H1 (cell line): ENCODE results near the gene CISTR. TPM values are rescaled to one million over a fixed set of nuclear protein-coding genes. Genes with fewer than 3 reads are reported as not detected.
A peak's percentile ranks its signal among the peaks of the same experiment; 100 is the strongest.

ENCODE experiments used
- CTCF ChIA-PET: fragments of 300-600 bp; sonication (Branson Sonifier 250); formaldehyde crosslinking; loops from one replicate; lab custom pipeline; 2021; ENCODE audit not compliant: partially characterized antibody; lab: Charles Lee
- POLR2A ChIA-PET: fragments of 300-600 bp; sonication (Branson Sonifier 250); formaldehyde crosslinking; loops from one replicate; lab custom pipeline; 2021; ENCODE audit warnings: inconsistent platforms; ENCODE audit not compliant: partially characterized antibody; lab: Charles Lee
- DNase-seq, 2 experiments: peaks; one replicate each; pipeline versions ENCODE4 v3.0.0 to v3.0.0-alpha.2; 2010 to 2022; ENCODE audit warnings: low spot score in 2 of 2, low read depth in 1 of 2, mixed read lengths in 1 of 2
- FAIRE-seq: peaks from 2 replicates; lab custom pipeline; 2011; peaks lifted over from hg19 to GRCh38; lab: Jason Lieb, UNC
- H2AFZ ChIP-seq: 2 replicates; pipeline ENCODE4 v1.8.1; 2012; ENCODE audit warnings: low read length, inconsistent platforms
- H2AK5ac ChIP-seq: 2 replicates; pipeline ENCODE4 v1.6.1; 2013; ENCODE audit warnings: low read depth, low read length
- H2BK120ac ChIP-seq: replicated peaks from 2 replicates; pipeline ENCODE3; 2013; ENCODE audit warnings: low read depth, low read length, inconsistent platforms
- H2BK12ac ChIP-seq: 2 replicates; pipeline ENCODE4 v1.6.1; 2013; ENCODE audit warnings: low read depth, low read length
- H2BK15ac ChIP-seq: 2 replicates; pipeline ENCODE4 v1.6.1; 2013; ENCODE audit warnings: low read length
- H2BK20ac ChIP-seq: 2 replicates; pipeline ENCODE4 v1.6.1; 2013; ENCODE audit warnings: low read length
- H2BK5ac ChIP-seq: 2 replicates; pipeline ENCODE4 v1.6.1; 2013; ENCODE audit warnings: low read depth, low read length
- H3K14ac ChIP-seq: 2 replicates; pipeline ENCODE4 v1.6.1; 2013; ENCODE audit warnings: inconsistent platforms; ENCODE audit not compliant: insufficient read length
- H3K18ac ChIP-seq: 2 replicates; pipeline ENCODE4 v1.6.1; 2013; ENCODE audit warnings: low read length; ENCODE audit errors: extremely low read depth
- H3K23ac ChIP-seq: 2 replicates; pipeline ENCODE4 v1.6.1; 2013; ENCODE audit warnings: inconsistent platforms; ENCODE audit not compliant: insufficient read length
- H3K23me2 ChIP-seq: 2 replicates; pipeline ENCODE4 v1.6.1; 2013; ENCODE audit warnings: low read depth, low read length
- H3K27ac ChIP-seq: 2 replicates; pipeline ENCODE4 v1.6.1; 2011; ENCODE audit warnings: low read depth, low read length, inconsistent platforms
- H3K27me3 ChIP-seq, 4 experiments: replicated peaks in 1 of 4; 1 replicate in 1 of 4; 2 replicates in 3 of 4; pipeline versions ENCODE4 v1.6.1 to v1.8.1; 2011 to 2013; ENCODE audit warnings: low read length in 3 of 4, mild to moderate bottlenecking in 3 of 4, inconsistent platforms in 2 of 4, mixed read lengths in 2 of 4, moderate library complexity in 1 of 4; ENCODE audit not compliant: control insufficient read depth in 3 of 4, insufficient read depth in 3 of 4; ENCODE audit errors: extremely low read depth in 1 of 4
- H3K36me3 ChIP-seq, 4 experiments: 2 replicates each; pipeline versions ENCODE4 v1.6.1 to v1.8.1; 2011 to 2013; ENCODE audit warnings: mild to moderate bottlenecking in 4 of 4, low read length in 3 of 4, moderate library complexity in 2 of 4, control low read depth in 1 of 4, inconsistent platforms in 1 of 4; ENCODE audit not compliant: insufficient read depth in 4 of 4, control insufficient read depth in 2 of 4
- H3K4ac ChIP-seq: replicated peaks from 2 replicates; pipeline ENCODE3; 2013; ENCODE audit warnings: low read length, low read depth, mixed read lengths, inconsistent platforms; ENCODE audit not compliant: insufficient read length
- H3K4me1 ChIP-seq, 4 experiments: replicated peaks in 1 of 4; 1 replicate in 1 of 4; 2 replicates in 3 of 4; pipeline versions ENCODE4 v1.6.1 to v1.8.1; 2011 to 2013; ENCODE audit warnings: low read length in 3 of 4, inconsistent platforms in 2 of 4, mixed read lengths in 1 of 4; ENCODE audit not compliant: insufficient read depth in 4 of 4, control insufficient read depth in 3 of 4
- H3K4me2 ChIP-seq, 2 experiments: 2 replicates each; pipeline versions ENCODE4 v1.6.1 to v1.8.1; 2011 to 2013; ENCODE audit warnings: low read depth in 2 of 2, low read length in 2 of 2, control low read depth in 1 of 2, inconsistent platforms in 1 of 2, mild to moderate bottlenecking in 1 of 2; ENCODE audit not compliant: insufficient read depth in 1 of 2
- H3K4me3 ChIP-seq, 4 experiments: fragments of 200-600, 300-600 bp in 1 of 4; sonication (generic), shearing (Covaris generic), sonication (Bioruptor Twin) in 1 of 4; 2 replicates each; pipeline versions ENCODE4 v1.5.1 to v1.8.1; 2011 to 2016; ENCODE audit warnings: low read length in 4 of 4, low read depth in 3 of 4, control low read depth in 2 of 4, inconsistent platforms in 2 of 4, mild to moderate bottlenecking in 2 of 4, mixed read lengths in 1 of 4, moderate library complexity in 1 of 4; ENCODE audit not compliant: insufficient read depth in 2 of 4; ENCODE audit errors: extremely low read depth in 1 of 4
- H3K56ac ChIP-seq: replicated peaks from 2 replicates; pipeline ENCODE3; 2013; ENCODE audit warnings: low read depth, mild to moderate bottlenecking, mixed read lengths, low read length, inconsistent platforms; ENCODE audit not compliant: insufficient read length
- H3K79me1 ChIP-seq: 2 replicates; pipeline ENCODE4 v1.6.1; 2013; ENCODE audit warnings: low read depth, low read length, control low read depth
- H3K79me2 ChIP-seq, 2 experiments: 2 replicates each; pipeline versions ENCODE4 v1.6.1 to v1.8.1; 2012 to 2013; ENCODE audit warnings: low read length in 2 of 2, mild to moderate bottlenecking in 2 of 2, inconsistent platforms in 1 of 2; ENCODE audit not compliant: insufficient read depth in 2 of 2, control insufficient read depth in 1 of 2
- H3K9ac ChIP-seq, 4 experiments: replicated peaks in 1 of 4; 1 replicate in 1 of 4; 2 replicates in 3 of 4; pipeline versions ENCODE4 v1.6.1 to v1.8.1; 2011 to 2013; ENCODE audit warnings: low read depth in 3 of 4, low read length in 3 of 4, control low read depth in 2 of 4, mild to moderate bottlenecking in 2 of 4, moderate library complexity in 2 of 4, inconsistent platforms in 1 of 4; ENCODE audit errors: extremely low read depth in 1 of 4
- H3K9me3 ChIP-seq, 2 experiments: 2 replicates each; pipeline versions ENCODE4 v1.6.1 to v1.8.1; 2012 to 2013; ENCODE audit warnings: mild to moderate bottlenecking in 2 of 2, moderate library complexity in 2 of 2, control low read depth in 1 of 2, inconsistent platforms in 1 of 2, low read depth in 1 of 2, low read length in 1 of 2, mixed read lengths in 1 of 2; ENCODE audit not compliant: insufficient read depth in 2 of 2
- H4K20me1 ChIP-seq, 2 experiments: replicated peaks in 1 of 2; 2 replicates each; pipeline versions ENCODE3 to v1.8.1; 2011 to 2013; ENCODE audit warnings: inconsistent platforms in 2 of 2, low read length in 2 of 2, mild to moderate bottlenecking in 1 of 2; ENCODE audit not compliant: insufficient read depth in 2 of 2, control insufficient read depth in 1 of 2
- H4K5ac ChIP-seq: 2 replicates; pipeline ENCODE4 v1.6.1; 2013; ENCODE audit warnings: low read length, low read depth, mixed read lengths, inconsistent platforms; ENCODE audit not compliant: insufficient read length
- H4K8ac ChIP-seq: 2 replicates; pipeline ENCODE4 v1.8.0; 2013; ENCODE audit warnings: mild to moderate bottlenecking, moderate library complexity, low read length, inconsistent platforms; ENCODE audit not compliant: insufficient read depth; ENCODE audit errors: extremely low read depth
- H4K91ac ChIP-seq: replicated peaks from 2 replicates; pipeline ENCODE3; 2013; ENCODE audit warnings: low read length, mixed read lengths, inconsistent platforms; ENCODE audit not compliant: insufficient read length
- BCL11A ChIP-seq, 2 experiments: IDR thresholded peaks; one replicate each; pipeline ENCODE4 v1.6.1; 2011; ENCODE audit warnings: low read depth in 2 of 2, low read length in 2 of 2, mild to moderate bottlenecking in 2 of 2
- CHD1 ChIP-seq: IDR thresholded peaks from 2 replicates; pipeline ENCODE4 v1.6.1; 2012; ENCODE audit warnings: low read depth, low read length, improper control_type of control experiment
- EGR1 ChIP-seq: IDR thresholded peaks from 2 replicates; pipeline ENCODE4 v1.6.1; 2011; ENCODE audit warnings: low read depth, low read length, borderline replicate concordance
- EZH2 ChIP-seq: fragments of 200-600 bp; sonication (generic); IDR thresholded peaks from 2 replicates; pipeline ENCODE4 v1.7.1; 2012; ENCODE audit warnings: low read depth, mild to moderate bottlenecking, moderate library complexity, low read length, inconsistent platforms; ENCODE audit not compliant: severe bottlenecking
- KDM5A ChIP-seq: fragments of 200-600 bp; IDR thresholded peaks from 2 replicates; pipeline ENCODE4 v1.7.1; 2012; ENCODE audit warnings: mild to moderate bottlenecking, low read length, inconsistent platforms, mixed read lengths
- SAP30 ChIP-seq: fragments of 300-600 bp; sonication (generic); IDR thresholded peaks from 2 replicates; pipeline ENCODE4 v1.7.1; 2012; ENCODE audit warnings: low read length, moderate library complexity, mild to moderate bottlenecking, inconsistent platforms; ENCODE audit not compliant: insufficient read depth, insufficient replicate concordance
- WGBS, 2 experiments: shearing (Covaris generic) in 1 of 2; methylation state at CpG; one replicate each; pipeline versions ENCODE4 v1.1.6 to v1.1.7; 2013 to 2015; ENCODE audit warnings: low lambda C conversion rate in 2 of 2, mixed read lengths in 2 of 2, inconsistent platforms in 1 of 2, low coverage in 1 of 2, missing lambda C conversion rate in 1 of 2; ENCODE audit not compliant: insufficient replicate concordance in 2 of 2, insufficient coverage in 1 of 2, insufficient read length in 1 of 2; ENCODE audit errors: extremely low coverage in 1 of 2, missing lambda C conversion rate in 1 of 2; 5-methylcytosine and 5-hydroxymethylcytosine counted together
- polyA plus RNA-seq, 7 experiments: library from polyadenylated mRNA; depleted of rRNA in 3 of 7; stranded (reverse) in 5 of 7; unstranded in 2 of 7; fragments of >200 nt in 5 of 7; fragments of 200-250 nt in 2 of 7; gene quantifications; 1 replicate in 5 of 7; 2 replicates in 1 of 7; 4 replicates in 1 of 7; pipeline versions ENCODE4 v1.2.1 to v1.2.3, GENCODE V29; 2011 to 2013; ENCODE audit warnings: missing spikeins in 2 of 7, mixed read lengths in 2 of 7
- total RNA-seq: library from RNA; stranded (reverse); fragmentation: NEBNext Ultra II Directional; extraction: Animal tissue kit (Norgen Biotek cat#: 25700); gene quantifications from 2 replicates; pipeline ENCODE4 v1.2.1, GENCODE V29; 2021
- TF ChIP-seq, protein P1 (sequence below): IDR thresholded peaks from 2 replicates; pipeline ENCODE4 v1.6.1; 2012; ENCODE audit warnings: low read length, inconsistent platforms
- TF ChIP-seq, protein P2 (sequence below): IDR thresholded peaks from 2 replicates; pipeline ENCODE4 v1.6.1; 2012; ENCODE audit warnings: inconsistent platforms

Gene CISTR
- total and polyA plus RNA-seq, 2 of the 8 experiments (the other 6 are each of a cell fraction or from before 2014, with no cell fraction given): not detected

DNA sequence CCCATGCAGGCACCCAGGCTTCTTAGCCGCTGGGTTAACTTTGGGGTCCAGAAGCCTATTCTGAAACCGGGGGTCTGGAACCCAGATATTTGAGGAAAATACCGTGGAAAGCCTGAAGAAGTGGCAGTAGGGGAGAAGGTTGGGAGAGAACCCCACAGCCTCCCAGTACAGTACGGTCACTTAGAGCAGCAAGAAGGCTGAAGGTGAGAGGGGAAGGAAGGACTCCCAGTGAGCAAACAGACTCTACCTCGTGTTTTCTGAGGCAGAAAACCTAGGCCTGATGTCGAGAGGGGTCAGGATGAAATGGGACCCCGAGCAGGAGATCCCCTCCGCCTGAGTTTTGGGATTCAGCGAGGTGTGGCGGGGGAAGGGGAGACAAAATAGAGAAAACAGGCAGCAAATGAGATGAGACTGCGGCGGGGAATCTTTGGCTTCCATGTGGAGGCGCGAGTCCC, 13.8 kb downstream of the CISTR start:
- Histone ChIP-seq H2BK120ac (no peak overlapping the region), H3K36me3 (no peaks in the 10 kb centered on the region), H3K27me3 (peaks cover 30 to 64% (median 53%) of the 10 kb centered on the region in 4 experiments), H4K5ac (no peak overlapping the region), H2AFZ (peak overlapping the region; percentile 98), H2BK20ac (no peak overlapping the region), H3K9ac (no peak overlapping the region; a peak in 1 of 7 replicates), H3K4me1 (peaks cover 0 to 9% (median 6%) of the 10 kb centered on the region in 4 experiments; a peak in 5 of 7 replicates), H3K4ac (no peak overlapping the region), H2BK15ac (no peak overlapping the region), H3K79me1 (no peaks in the 10 kb centered on the region), H3K4me3 (peak overlapping the region; percentile 58 to 74 (median 65)), H3K18ac (peak overlapping the region; percentile 82; the same call in 1 of the 2 replicates), H4K8ac (no peak overlapping the region), H3K9me3 (no peaks in the 10 kb centered on the region), H4K91ac (peak overlapping the region; percentile 8), H3K79me2 (no peaks in the 10 kb centered on the region), H3K14ac (no peak overlapping the region), H2BK5ac (no peak overlapping the region), H3K23me2 (peaks cover 17% of the 10 kb centered on the region), H3K56ac (no peak overlapping the region), H4K20me1 (no peaks in the 10 kb centered on the region), H2AK5ac (no peak overlapping the region), H3K4me2 (peak overlapping the region; percentile 73 to 85), H3K27ac (no peak overlapping the region), H3K23ac (no peak overlapping the region), H2BK12ac (peak overlapping the region; percentile 84; the same call in 1 of the 2 replicates)
- no peak for DNase-seq
- FAIRE-seq: no peak
- ChIA-PET CTCF (interaction anchor here (0.9 to 21.0 kb wide), 9 partner anchors 7 to 38 kb away, joined by 4 to 531 read pairs (median 6); partner anchors contain the start of gene CALCOCO1), POLR2A (interaction anchor here (0.7 to 1.8 kb wide), 6 partner anchors 14 to 62 kb away, joined by 3 to 6 read pairs (median 4); partner anchors contain the start of genes ATP5MC2 and CISTR)
- 30% methylated on average over 14 of the region's 14 CpGs; no CpG with 5 or more reads in 1 of the 2 experiments for WGBS, 2 experiments
- TF ChIP-seq CHD1 (no peak), BCL11A (IDR thresholded peaks at IDR 0.05; ENCODE audit: low read depth in 2 of 2, low read length in 2 of 2) (no peak), SAP30 (no peak), KDM5A (no peak), EGR1 (no peak), EZH2 (peak; percentile 36)
- TF ChIP-seq, protein P1, sequence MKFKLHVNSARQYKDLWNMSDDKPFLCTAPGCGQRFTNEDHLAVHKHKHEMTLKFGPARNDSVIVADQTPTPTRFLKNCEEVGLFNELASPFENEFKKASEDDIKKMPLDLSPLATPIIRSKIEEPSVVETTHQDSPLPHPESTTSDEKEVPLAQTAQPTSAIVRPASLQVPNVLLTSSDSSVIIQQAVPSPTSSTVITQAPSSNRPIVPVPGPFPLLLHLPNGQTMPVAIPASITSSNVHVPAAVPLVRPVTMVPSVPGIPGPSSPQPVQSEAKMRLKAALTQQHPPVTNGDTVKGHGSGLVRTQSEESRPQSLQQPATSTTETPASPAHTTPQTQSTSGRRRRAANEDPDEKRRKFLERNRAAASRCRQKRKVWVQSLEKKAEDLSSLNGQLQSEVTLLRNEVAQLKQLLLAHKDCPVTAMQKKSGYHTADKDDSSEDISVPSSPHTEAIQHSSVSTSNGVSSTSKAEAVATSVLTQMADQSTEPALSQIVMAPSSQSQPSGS: no peak
- TF ChIP-seq, protein P2, sequence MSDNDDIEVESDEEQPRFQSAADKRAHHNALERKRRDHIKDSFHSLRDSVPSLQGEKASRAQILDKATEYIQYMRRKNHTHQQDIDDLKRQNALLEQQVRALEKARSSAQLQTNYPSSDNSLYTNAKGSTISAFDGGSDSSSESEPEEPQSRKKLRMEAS: 0 out of 2 replicates have a peak, but pooled peaks have one; percentile 16
